ENCODE data around the gene ERP44.

DNA sequence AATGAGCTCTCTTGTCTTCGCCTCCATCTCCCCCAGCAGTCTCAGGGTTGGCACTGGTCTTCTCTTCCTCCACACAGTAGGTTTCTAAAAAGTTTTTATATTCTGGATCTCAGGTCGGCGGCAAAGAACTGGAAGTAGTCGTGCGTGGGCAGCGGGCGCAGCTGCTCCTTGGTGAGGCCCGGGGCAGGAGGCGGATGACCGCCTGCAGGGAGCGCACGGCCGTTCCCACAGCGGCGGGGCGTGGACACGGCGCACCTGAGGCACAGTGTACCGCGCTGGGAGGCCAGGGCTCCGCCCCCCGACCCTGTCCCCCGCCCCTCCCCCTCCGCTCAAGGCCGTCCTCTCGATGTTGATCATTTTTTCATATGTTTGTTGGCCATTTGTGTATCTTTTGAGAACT, 99.9 kb downstream of the ERP44 start:
- TF ChIP-seq, protein P1, sequence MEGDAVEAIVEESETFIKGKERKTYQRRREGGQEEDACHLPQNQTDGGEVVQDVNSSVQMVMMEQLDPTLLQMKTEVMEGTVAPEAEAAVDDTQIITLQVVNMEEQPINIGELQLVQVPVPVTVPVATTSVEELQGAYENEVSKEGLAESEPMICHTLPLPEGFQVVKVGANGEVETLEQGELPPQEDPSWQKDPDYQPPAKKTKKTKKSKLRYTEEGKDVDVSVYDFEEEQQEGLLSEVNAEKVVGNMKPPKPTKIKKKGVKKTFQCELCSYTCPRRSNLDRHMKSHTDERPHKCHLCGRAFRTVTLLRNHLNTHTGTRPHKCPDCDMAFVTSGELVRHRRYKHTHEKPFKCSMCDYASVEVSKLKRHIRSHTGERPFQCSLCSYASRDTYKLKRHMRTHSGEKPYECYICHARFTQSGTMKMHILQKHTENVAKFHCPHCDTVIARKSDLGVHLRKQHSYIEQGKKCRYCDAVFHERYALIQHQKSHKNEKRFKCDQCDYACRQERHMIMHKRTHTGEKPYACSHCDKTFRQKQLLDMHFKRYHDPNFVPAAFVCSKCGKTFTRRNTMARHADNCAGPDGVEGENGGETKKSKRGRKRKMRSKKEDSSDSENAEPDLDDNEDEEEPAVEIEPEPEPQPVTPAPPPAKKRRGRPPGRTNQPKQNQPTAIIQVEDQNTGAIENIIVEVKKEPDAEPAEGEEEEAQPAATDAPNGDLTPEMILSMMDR (IDR thresholded peaks at IDR 0.05; ENCODE audit: poor library complexity), result no peak
- no peak for TF ChIP-seq EZH2 (IDR thresholded peaks at IDR 0.05; ENCODE audit: borderline replicate concordance)

Data from hepatocyte (in vitro differentiated cells).